Embryonic facial prominence (tissue), 1 donor: ENCODE data around the gene RBM7.

Experiments
- DNase-seq: peaks from one replicate; pipeline ENCODE4 v3.0.0-alpha.2; 2016; ENCODE audit errors: extremely low spot score

The RBM7 gene

GRCh38 chr11:114448749-114449482, 48.5 kb downstream of the RBM7 start:
- no peak for DNase-seq

GRCh38 chr11:114449845-114450244, 49.4 kb downstream of the RBM7 start:
- no peak for DNase-seq

- DNase-seq, result no peak
These were observed 51.9 kb downstream of the RBM7 start for GRCh38 chr11:114452399-114452798.
